Gastrocnemius medialis (tissue), 4 donors: ENCODE results near the gene SUMF1.

Experiments used
- POLR2A ChIP-seq, 2 donors: fragments of 450-650 bp; IDR thresholded peaks; one replicate each; pipeline ENCODE4 v1.6.1; 2017; ENCODE audit warnings: antibody characterized with exemption in 2 of 2, mild to moderate bottlenecking in 2 of 2, moderate library complexity in 2 of 2
- TF ChIP-seq, protein P1 (sequence below), 5 experiments: fragments of 450-650 bp in 3 of 5; fragments of 200-600 bp in 2 of 5; sonication (generic) in 2 of 5; IDR thresholded peaks in 4 of 5; conservative IDR thresholded peaks in 1 of 5; 1 replicate in 4 of 5; 2 replicates in 1 of 5; pipeline ENCODE4 v1.5.1; 2016 to 2019; ENCODE audit warnings: antibody characterized with exemption in 5 of 5, mild to moderate bottlenecking in 3 of 5, moderate library complexity in 3 of 5

DNA sequence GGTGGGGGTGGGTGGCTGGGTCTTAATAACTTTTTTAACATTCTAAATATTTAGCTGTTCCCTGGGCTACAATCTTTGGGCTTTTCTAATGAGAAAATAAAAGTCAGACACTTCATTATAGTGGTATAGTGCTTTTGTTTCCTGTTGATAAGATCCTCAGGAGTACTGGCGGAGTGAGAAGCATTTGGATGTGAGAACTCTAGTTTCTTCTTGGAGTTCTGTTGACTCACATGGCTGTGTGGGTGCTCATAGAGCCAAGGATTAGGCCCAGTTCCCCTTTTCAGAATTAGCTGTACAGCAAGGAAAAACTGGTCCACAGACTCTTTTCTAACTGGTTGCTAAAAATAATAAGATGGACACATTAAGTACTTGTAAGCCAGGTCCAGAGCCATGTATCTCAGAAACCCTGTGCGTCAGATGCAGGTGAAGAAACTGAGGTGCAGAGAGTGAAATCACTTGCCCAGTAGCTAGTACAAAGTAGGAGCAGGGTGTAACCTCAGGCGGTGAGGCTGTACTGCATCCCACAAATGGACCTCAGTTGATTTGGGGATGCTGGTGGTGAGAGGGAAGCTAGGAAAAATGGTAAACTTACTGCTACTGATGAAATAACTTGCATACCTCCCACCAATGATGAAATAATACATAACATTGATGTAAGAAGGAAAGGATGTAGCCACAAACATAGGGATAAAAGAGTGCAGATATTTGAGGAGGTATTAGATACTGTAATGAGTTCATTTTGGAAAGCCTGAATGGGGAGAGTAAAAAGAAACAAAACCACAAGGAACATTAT is 28.4 kb upstream of the SUMF1 start:
- TF ChIP-seq, protein P1, sequence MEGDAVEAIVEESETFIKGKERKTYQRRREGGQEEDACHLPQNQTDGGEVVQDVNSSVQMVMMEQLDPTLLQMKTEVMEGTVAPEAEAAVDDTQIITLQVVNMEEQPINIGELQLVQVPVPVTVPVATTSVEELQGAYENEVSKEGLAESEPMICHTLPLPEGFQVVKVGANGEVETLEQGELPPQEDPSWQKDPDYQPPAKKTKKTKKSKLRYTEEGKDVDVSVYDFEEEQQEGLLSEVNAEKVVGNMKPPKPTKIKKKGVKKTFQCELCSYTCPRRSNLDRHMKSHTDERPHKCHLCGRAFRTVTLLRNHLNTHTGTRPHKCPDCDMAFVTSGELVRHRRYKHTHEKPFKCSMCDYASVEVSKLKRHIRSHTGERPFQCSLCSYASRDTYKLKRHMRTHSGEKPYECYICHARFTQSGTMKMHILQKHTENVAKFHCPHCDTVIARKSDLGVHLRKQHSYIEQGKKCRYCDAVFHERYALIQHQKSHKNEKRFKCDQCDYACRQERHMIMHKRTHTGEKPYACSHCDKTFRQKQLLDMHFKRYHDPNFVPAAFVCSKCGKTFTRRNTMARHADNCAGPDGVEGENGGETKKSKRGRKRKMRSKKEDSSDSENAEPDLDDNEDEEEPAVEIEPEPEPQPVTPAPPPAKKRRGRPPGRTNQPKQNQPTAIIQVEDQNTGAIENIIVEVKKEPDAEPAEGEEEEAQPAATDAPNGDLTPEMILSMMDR (IDR thresholded peaks at IDR 0.05 in 4 of 5, conservative IDR thresholded peaks at IDR 0.05 in 1 of 5), result no peak
- no peak for TF ChIP-seq POLR2A (IDR thresholded peaks at IDR 0.05)
